ENCODE measurements around the gene TNNC1.

- TF ChIP-seq POLR2AphosphoS5 (IDR thresholded peaks at IDR 0.05; ENCODE audit: insufficient read depth, low read depth, low read length) (no peak), CTCF (IDR thresholded peaks at IDR 0.05; ENCODE audit: extremely low read depth in 1 of 2, insufficient read depth in 1 of 2, low read depth in 1 of 2, low read length in 2 of 2) (no peak), EZH2 (IDR thresholded peaks at IDR 0.05; ENCODE audit: borderline replicate concordance, low read depth, low read length, severe bottlenecking) (no peak), FOS (IDR thresholded peaks at IDR 0.05; ENCODE audit: borderline replicate concordance, insufficient read depth, low read length) (no peak), MYC (IDR thresholded peaks at IDR 0.05; ENCODE audit: low read depth, low read length) (no peak)
Measured at GRCh38 chr3:52420388-52420787, 33.5 kb downstream of the TNNC1 start.

All from endothelial cell of umbilical vein (primary cell).